ENCODE results near the gene INSM2. TPM values are rescaled to one million over a fixed set of nuclear protein-coding genes. Genes with fewer than 3 reads are reported as not detected.

The INSM2 gene
- total and polyA plus RNA-seq, 8 donors, result not detected

DNA sequence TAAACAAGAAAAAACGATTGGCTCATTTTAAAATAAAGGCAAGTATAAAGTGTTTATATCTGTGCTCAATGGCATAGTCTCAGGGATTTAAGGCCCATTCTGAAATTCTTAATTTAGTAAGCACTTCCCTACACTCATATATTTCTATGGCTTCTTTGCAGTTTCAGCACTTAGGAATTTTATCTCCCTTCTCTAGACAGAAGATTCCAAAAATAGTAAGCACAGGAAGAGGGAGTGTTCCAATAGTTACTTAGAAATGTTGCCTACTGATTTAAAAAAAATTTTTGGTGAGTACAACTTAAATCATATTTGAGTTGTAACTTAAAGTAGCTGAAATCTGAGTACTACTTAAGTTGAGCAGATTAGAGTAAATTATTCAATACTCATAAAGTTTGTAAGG, 19.8 kb downstream of the INSM2 start:
- WGBS, 2 donors, result 49 to 75% methylated on average over 1 of the region's 1 CpG
- H3K27me3 ChIP-seq, result no peaks in the 10 kb centered on the region
- H3K4me3 ChIP-seq, result no peak overlapping the region
- DNase-seq (no peak), ATAC-seq (no peak), FAIRE-seq (no peak)
- no peaks in the 10 kb centered on the region for H3K36me3 ChIP-seq
- H3K9me3 ChIP-seq, result no peaks in the 10 kb centered on the region
- intact Hi-C loops (cut with DNase I), result no loop called here
- H3K27ac ChIP-seq, result no peak overlapping the region
- TF ChIP-seq, protein P1, sequence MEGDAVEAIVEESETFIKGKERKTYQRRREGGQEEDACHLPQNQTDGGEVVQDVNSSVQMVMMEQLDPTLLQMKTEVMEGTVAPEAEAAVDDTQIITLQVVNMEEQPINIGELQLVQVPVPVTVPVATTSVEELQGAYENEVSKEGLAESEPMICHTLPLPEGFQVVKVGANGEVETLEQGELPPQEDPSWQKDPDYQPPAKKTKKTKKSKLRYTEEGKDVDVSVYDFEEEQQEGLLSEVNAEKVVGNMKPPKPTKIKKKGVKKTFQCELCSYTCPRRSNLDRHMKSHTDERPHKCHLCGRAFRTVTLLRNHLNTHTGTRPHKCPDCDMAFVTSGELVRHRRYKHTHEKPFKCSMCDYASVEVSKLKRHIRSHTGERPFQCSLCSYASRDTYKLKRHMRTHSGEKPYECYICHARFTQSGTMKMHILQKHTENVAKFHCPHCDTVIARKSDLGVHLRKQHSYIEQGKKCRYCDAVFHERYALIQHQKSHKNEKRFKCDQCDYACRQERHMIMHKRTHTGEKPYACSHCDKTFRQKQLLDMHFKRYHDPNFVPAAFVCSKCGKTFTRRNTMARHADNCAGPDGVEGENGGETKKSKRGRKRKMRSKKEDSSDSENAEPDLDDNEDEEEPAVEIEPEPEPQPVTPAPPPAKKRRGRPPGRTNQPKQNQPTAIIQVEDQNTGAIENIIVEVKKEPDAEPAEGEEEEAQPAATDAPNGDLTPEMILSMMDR (IDR thresholded peaks at IDR 0.05), result no peak
- no peaks in the 10 kb centered on the region for H3K4me1 ChIP-seq

DNA sequence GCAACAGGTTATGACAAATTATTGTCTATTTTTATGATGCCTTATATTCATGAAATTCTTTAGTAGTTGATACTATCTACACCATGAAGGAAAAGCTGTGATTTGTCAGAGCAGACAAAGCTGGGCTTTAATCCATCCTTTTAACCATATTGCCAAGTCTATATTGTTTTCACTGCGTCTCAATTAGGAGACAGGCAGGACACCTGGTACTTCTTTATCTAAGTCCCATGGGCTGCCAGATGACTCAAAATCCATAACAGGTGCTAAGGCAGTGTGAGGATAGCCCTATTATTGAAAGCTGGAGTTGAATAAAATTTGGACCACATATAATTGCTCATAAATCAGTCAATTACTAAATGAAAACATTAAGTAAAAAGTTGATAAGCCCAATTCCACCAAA, 22.6 kb downstream of the INSM2 start:
- DNase-seq (no peak), FAIRE-seq (no peak), ATAC-seq (no peak)
- H3K27me3 ChIP-seq, result no peaks in the 10 kb centered on the region
- no peaks in the 10 kb centered on the region for H3K9me3 ChIP-seq
- WGBS, 2 donors, result 57 to 88% methylated on average over 1 of the region's 1 CpG
- no peak overlapping the region for H3K4me3 ChIP-seq
- no peaks in the 10 kb centered on the region for H3K4me1 ChIP-seq
- TF ChIP-seq, protein P1 (IDR thresholded peaks at IDR 0.05), result no peak
- no peak overlapping the region for H3K27ac ChIP-seq
- no peaks in the 10 kb centered on the region for H3K36me3 ChIP-seq
- intact Hi-C loops (cut with DNase I), result no loop called here

DNA sequence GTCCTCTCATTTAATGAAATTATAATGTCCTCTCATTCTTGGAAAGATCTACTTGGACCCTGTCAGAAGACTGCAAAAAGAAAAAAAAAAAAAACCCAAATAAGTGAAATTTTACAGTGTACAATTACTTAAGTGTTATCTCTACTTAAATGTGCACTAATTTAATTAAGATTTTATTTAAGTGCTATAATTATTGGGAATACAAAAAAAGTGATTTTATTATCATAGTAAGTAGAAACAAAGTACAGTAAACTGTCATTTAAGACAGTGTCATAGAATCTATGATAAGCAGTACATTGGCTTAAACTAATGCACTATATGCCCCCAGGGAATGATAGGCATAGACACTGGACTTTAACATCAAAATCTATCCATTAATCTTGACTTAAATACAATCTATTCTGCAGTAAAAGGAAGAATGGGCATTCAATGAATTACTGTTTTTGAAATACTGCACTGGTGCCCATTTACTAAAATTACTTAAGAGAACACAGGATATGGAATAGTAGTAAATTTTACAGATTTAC, 23.3 kb downstream of the INSM2 start:
- TF ChIP-seq, protein P1 (IDR thresholded peaks at IDR 0.05), result no peak
- FAIRE-seq, result no peak
- H3K4me3 ChIP-seq, result no peak overlapping the region

GRCh38 chr14:35558680-35559079, 24.7 kb downstream of the INSM2 start:
- no peak overlapping the region for H3K4me3 ChIP-seq
- H3K36me3 ChIP-seq, result no peaks in the 10 kb centered on the region
- no peak overlapping the region for H3K27ac ChIP-seq
- FAIRE-seq (no peak), DNase-seq (no peak), ATAC-seq (no peak)
- no peaks in the 10 kb centered on the region for H3K9me3 ChIP-seq
- TF ChIP-seq, protein P1 (IDR thresholded peaks at IDR 0.05), result no peak
- H3K4me1 ChIP-seq, result no peaks in the 10 kb centered on the region
- intact Hi-C loops (cut with DNase I), result no loop called here
- WGBS, 2 donors, result 64 to 65% methylated on average over 2 of the region's 2 CpGs
- no peaks in the 10 kb centered on the region for H3K27me3 ChIP-seq

More for the DNA sequence above, 23.3 kb downstream of the INSM2 start:
- H3K9me3 ChIP-seq, result no peaks in the 10 kb centered on the region
- no peak overlapping the region for H3K27ac ChIP-seq
- no peaks in the 10 kb centered on the region for H3K36me3 ChIP-seq
- H3K4me1 ChIP-seq, result no peaks in the 10 kb centered on the region
- intact Hi-C loops (cut with DNase I), result no loop called here
- DNase-seq (no peak), ATAC-seq (no peak)
- H3K27me3 ChIP-seq, result no peaks in the 10 kb centered on the region

DNA sequence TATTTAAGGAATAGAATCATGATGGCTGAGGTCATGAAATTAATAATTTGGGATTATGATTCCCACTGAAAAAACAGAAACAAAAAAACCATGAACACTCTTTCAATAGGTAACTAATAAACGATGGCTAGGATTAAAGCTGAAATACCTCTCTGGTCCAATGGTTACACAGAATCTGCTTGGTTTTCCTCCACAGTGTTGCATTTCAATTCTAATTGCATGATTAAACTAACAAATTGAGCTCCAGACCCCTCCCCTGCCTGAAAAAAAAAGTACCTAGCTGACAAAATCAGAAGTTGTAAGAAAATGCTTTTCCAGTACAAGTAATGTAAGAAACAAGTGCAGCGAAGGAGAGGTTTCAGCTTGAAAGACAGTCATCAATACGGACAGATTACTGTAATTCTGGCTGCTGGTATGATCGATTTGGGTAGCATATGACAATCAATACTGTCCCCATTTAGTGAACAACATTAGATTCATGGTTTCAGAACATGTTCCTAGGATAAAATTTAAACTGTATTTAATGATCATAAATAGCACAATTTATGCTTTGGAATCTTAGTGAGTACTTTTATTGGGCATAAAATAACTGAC, 32.0 kb downstream of the INSM2 start:
- no peaks in the 10 kb centered on the region for H3K9me3 ChIP-seq
- H3K27me3 ChIP-seq, result no peaks in the 10 kb centered on the region
- TF ChIP-seq, protein P1 (IDR thresholded peaks at IDR 0.05), result no peak
- no peak overlapping the region for H3K27ac ChIP-seq
- no peak overlapping the region for H3K4me3 ChIP-seq
- WGBS, 2 donors, result 92 to 95% methylated on average over 4 of the region's 4 CpGs
- no peak for FAIRE-seq
- H3K36me3 ChIP-seq, result no peaks in the 10 kb centered on the region
- intact Hi-C loops (cut with DNase I), result no loop called here
- H3K4me1 ChIP-seq, result no peaks in the 10 kb centered on the region
- DNase-seq, result no peak
- ATAC-seq, result no peak
